Astrocyte (in vitro differentiated cells and primary cell): ENCODE measurements around the gene ZNF14. TPM values are rescaled to one million over a fixed set of nuclear protein-coding genes. Genes with fewer than 3 reads are reported as not detected.

Source experiments
- DNase-seq: peaks from one replicate; pipeline ENCODE4 v3.0.0-alpha.2; 2010; ENCODE audit warnings: low read depth
- FAIRE-seq: peaks from 2 replicates; lab custom pipeline; 2011; peaks lifted over from hg19 to GRCh38; lab: Jason Lieb, UNC
- H2AFZ ChIP-seq: 2 replicates; pipeline ENCODE4 v1.6.0; 2012; ENCODE audit warnings: low read depth, low read length, inconsistent platforms
- H3K27ac ChIP-seq: 2 replicates; pipeline ENCODE4 v1.5.1; 2011; ENCODE audit warnings: low read depth, low read length, inconsistent platforms
- H3K27me3 ChIP-seq: 2 replicates; pipeline ENCODE4 v1.6.0; 2011; ENCODE audit warnings: low read length, inconsistent platforms; ENCODE audit not compliant: insufficient read depth
- H3K36me3 ChIP-seq: 2 replicates; pipeline ENCODE4 v1.5.1; 2011; ENCODE audit warnings: low read length, inconsistent platforms; ENCODE audit not compliant: insufficient read depth
- H3K4me1 ChIP-seq: 2 replicates; pipeline ENCODE4 v1.5.1; 2011; ENCODE audit warnings: low read length, inconsistent platforms; ENCODE audit not compliant: insufficient read depth
- H3K4me2 ChIP-seq: 2 replicates; pipeline ENCODE4 v1.6.0; 2012; ENCODE audit warnings: low read length, inconsistent platforms
- H3K4me3 ChIP-seq: 2 replicates; pipeline ENCODE4 v1.5.1; 2011; ENCODE audit warnings: low read depth, mild to moderate bottlenecking, low read length, inconsistent platforms; ENCODE audit not compliant: insufficient read depth
- H3K79me2 ChIP-seq: 2 replicates; pipeline ENCODE4 v1.6.0; 2012; ENCODE audit warnings: mild to moderate bottlenecking, low read length, inconsistent platforms; ENCODE audit not compliant: insufficient read depth
- H3K9ac ChIP-seq: 2 replicates; pipeline ENCODE4 v1.6.0; 2012; ENCODE audit warnings: mild to moderate bottlenecking, low read length, inconsistent platforms
- H3K9me3 ChIP-seq: 2 replicates; pipeline ENCODE4 v1.5.1; 2012; ENCODE audit warnings: low read depth, mild to moderate bottlenecking, low read length, inconsistent platforms; ENCODE audit not compliant: insufficient read depth
- H4K20me1 ChIP-seq: 2 replicates; pipeline ENCODE4 v1.6.0; 2012; ENCODE audit warnings: low read length, inconsistent platforms; ENCODE audit not compliant: insufficient read depth
- H3K27ac Mint-ChIP-seq: one replicate; pipeline ENCODE4 v1.8.0; 2021; ENCODE audit warnings: mild to moderate bottlenecking, mixed read lengths; ENCODE audit not compliant: unreplicated experiment
- H3K27me3 Mint-ChIP-seq: one replicate; pipeline ENCODE4 v1.8.0; 2021; ENCODE audit warnings: low read depth, mixed read lengths; ENCODE audit not compliant: unreplicated experiment
- H3K36me3 Mint-ChIP-seq: one replicate; pipeline ENCODE4 v1.8.0; 2021; ENCODE audit warnings: low read depth, mixed read lengths; ENCODE audit not compliant: unreplicated experiment
- H3K4me1 Mint-ChIP-seq: one replicate; pipeline ENCODE4 v1.8.0; 2021; ENCODE audit warnings: low read depth, mixed read lengths; ENCODE audit not compliant: unreplicated experiment
- H3K4me3 Mint-ChIP-seq: one replicate; pipeline ENCODE4 v1.8.0; 2021; ENCODE audit warnings: mild to moderate bottlenecking, moderate library complexity, mixed read lengths; ENCODE audit not compliant: unreplicated experiment
- H3K9me3 Mint-ChIP-seq: one replicate; pipeline ENCODE4 v1.8.0; 2021; ENCODE audit warnings: mild to moderate bottlenecking, mixed read lengths; ENCODE audit not compliant: unreplicated experiment
- EZH2 ChIP-seq: IDR thresholded peaks from 2 replicates; pipeline ENCODE4 v1.6.1; 2012; ENCODE audit warnings: mild to moderate bottlenecking, low read length, inconsistent platforms; ENCODE audit not compliant: insufficient read depth
- total RNA-seq: library from RNA; stranded (reverse); gene quantifications from 2 replicates; pipeline ENCODE4 v1.2.1, GENCODE V29; 2021
- TF ChIP-seq, protein P1 (sequence below): IDR thresholded peaks from 2 replicates; pipeline ENCODE4 v1.5.1; 2011; ENCODE audit warnings: low read depth, mild to moderate bottlenecking, inconsistent platforms, low read length, moderate library complexity; ENCODE audit not compliant: insufficient read depth

Gene ZNF14
- total RNA-seq, 1 donor from 2014 or later = 4.4 TPM

DNA sequence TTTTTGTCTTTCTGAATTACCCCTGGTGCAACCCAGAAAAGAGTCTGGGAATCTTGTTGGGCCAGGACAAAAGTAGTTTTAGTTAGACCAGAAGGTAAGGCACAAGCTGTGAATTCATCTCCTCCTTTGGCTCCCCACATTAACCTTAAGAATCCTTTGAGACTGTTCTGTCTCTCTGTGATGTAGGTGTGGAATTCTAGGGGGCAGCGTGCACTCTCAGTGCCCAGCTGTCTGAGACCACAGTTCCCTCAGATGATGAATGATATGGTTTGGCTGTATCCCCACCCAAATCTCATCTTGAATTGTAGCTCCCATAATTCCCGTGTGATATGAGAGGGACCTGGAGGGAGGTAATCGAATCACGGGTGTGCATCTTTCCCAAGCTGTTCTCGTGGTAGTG, 44.8 kb upstream of the ZNF14 start:
- H3K4me3 Mint-ChIP-seq = peak overlapping the region; percentile 94
- peaks cover 7% of the 10 kb centered on the region for H3K79me2 ChIP-seq
- no peaks in the 10 kb centered on the region for H3K27me3 ChIP-seq
- peaks cover 5% of the 10 kb centered on the region for H3K4me1 Mint-ChIP-seq
- no peak overlapping the region for H3K27ac ChIP-seq
- peaks cover 6% of the 10 kb centered on the region for H3K36me3 ChIP-seq
- H3K36me3 Mint-ChIP-seq = peaks cover 26% of the 10 kb centered on the region
- TF ChIP-seq, protein P1, sequence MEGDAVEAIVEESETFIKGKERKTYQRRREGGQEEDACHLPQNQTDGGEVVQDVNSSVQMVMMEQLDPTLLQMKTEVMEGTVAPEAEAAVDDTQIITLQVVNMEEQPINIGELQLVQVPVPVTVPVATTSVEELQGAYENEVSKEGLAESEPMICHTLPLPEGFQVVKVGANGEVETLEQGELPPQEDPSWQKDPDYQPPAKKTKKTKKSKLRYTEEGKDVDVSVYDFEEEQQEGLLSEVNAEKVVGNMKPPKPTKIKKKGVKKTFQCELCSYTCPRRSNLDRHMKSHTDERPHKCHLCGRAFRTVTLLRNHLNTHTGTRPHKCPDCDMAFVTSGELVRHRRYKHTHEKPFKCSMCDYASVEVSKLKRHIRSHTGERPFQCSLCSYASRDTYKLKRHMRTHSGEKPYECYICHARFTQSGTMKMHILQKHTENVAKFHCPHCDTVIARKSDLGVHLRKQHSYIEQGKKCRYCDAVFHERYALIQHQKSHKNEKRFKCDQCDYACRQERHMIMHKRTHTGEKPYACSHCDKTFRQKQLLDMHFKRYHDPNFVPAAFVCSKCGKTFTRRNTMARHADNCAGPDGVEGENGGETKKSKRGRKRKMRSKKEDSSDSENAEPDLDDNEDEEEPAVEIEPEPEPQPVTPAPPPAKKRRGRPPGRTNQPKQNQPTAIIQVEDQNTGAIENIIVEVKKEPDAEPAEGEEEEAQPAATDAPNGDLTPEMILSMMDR = no peak
- TF ChIP-seq EZH2 = no peak
- H3K9me3 ChIP-seq = peaks cover 3% of the 10 kb centered on the region
- DNase-seq (no peak), FAIRE-seq (no peak)
- peak overlapping the region; percentile 98 for H3K4me2 ChIP-seq
- H3K4me1 ChIP-seq = peaks cover 13% of the 10 kb centered on the region
- H3K9ac ChIP-seq = no peak overlapping the region
- no peaks in the 10 kb centered on the region for H3K27me3 Mint-ChIP-seq
- H3K27ac Mint-ChIP-seq = no peak overlapping the region
- no peaks in the 10 kb centered on the region for H4K20me1 ChIP-seq
- H3K9me3 Mint-ChIP-seq = peaks cover 7% of the 10 kb centered on the region
- H2AFZ ChIP-seq = no peak overlapping the region
- H3K4me3 ChIP-seq = peak overlapping the region; percentile 96

DNA sequence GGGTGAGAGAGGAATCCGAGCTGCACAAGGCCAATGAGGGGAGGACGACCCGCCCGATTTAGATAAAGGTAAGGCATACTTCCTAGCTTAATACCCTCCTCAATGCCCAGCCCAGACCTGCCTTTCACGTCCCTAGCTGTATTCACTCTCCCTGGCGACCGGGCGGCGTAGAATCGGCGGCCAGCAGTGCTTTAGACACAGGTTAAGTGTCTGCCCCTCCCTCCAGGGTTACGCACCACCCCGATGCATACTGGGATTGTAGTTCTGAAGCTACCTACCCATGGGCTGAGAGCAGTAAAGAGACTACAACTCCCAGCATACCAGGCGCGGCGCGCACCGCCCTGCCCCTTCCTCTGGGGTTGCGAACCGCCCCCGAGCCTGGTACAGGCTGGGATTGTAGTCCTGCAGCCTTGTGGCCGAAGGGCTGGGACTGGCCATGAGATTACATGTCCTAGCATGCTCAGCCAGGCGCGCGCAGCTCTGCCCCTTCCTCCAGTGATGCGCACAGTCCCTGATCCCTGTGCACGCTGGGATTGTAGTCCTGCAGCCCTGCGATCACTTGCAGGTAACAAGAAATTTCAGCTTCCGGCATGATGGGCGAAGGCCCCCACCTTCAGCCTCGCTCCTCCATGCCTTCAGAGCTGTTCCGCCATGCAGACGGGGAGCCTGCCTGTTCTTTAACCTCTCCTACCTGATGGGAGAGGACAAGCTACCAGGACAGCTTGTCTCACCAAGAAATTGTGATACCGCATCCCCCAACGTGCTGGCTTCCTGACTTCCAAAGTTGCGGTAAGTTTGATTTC, 43.5 kb upstream of the ZNF14 start:
- Histone ChIP-seq H2AFZ (peak overlapping the region; percentile 89), H3K36me3 (peaks cover 6% of the 10 kb centered on the region), H3K4me1 (peaks cover 13% of the 10 kb centered on the region), H3K9ac (peak overlapping the region; percentile 91), H3K4me2 (peak overlapping the region; percentile 98), H3K27ac (peak overlapping the region; percentile 74), H4K20me1 (no peaks in the 10 kb centered on the region), H3K9me3 (peaks cover 3% of the 10 kb centered on the region), H3K79me2 (peaks cover 7% of the 10 kb centered on the region), H3K27me3 (no peaks in the 10 kb centered on the region), H3K4me3 (peak overlapping the region; percentile 96)
- peaks cover 5% of the 10 kb centered on the region for H3K4me1 Mint-ChIP-seq
- FAIRE-seq = no peak
- peak overlapping the region; percentile 94 for H3K4me3 Mint-ChIP-seq
- H3K27ac Mint-ChIP-seq = peak overlapping the region; percentile 94
- H3K9me3 Mint-ChIP-seq = peaks cover 10% of the 10 kb centered on the region
- H3K36me3 Mint-ChIP-seq = peaks cover 23% of the 10 kb centered on the region
- no peaks in the 10 kb centered on the region for H3K27me3 Mint-ChIP-seq
- TF ChIP-seq, protein P1 = no peak
- TF ChIP-seq EZH2 = no peak
- peak; percentile 96 for DNase-seq

DNA sequence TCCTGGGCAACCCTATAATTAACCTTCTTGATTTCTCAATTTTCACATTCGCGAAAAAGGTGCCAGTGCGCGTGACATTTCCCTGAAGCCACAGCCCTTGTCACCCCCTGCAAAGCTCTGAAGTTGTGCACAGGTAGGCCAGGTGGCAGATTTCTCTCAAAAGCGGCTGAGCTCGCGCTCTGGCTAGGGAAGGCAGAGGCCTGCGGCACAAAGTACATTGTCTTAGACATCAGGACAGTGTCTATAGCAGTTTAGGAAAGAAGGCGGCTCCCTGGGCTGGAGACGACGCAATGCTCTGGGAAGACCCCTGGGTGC, 42.9 kb upstream of the ZNF14 start:
- no peaks in the 10 kb centered on the region for H3K27me3 ChIP-seq
- peak overlapping the region; percentile 94 for H3K4me3 Mint-ChIP-seq
- peak overlapping the region; percentile 74 for H3K27ac ChIP-seq
- H3K27me3 Mint-ChIP-seq = no peaks in the 10 kb centered on the region
- FAIRE-seq = no peak
- peaks cover 5% of the 10 kb centered on the region for H3K4me1 Mint-ChIP-seq
- H3K36me3 ChIP-seq = peaks cover 6% of the 10 kb centered on the region
- H3K36me3 Mint-ChIP-seq = peaks cover 23% of the 10 kb centered on the region
- no peak for TF ChIP-seq EZH2
- TF ChIP-seq, protein P1 = no peak
- peak overlapping the region; percentile 87 for H2AFZ ChIP-seq
- DNase-seq = no peak
- peak overlapping the region; percentile 98 for H3K4me2 ChIP-seq
- peak overlapping the region; percentile 94 for H3K27ac Mint-ChIP-seq
- H3K4me1 ChIP-seq = peaks cover 13% of the 10 kb centered on the region
- H3K9ac ChIP-seq = peak overlapping the region; percentile 91
- H3K9me3 Mint-ChIP-seq = peaks cover 10% of the 10 kb centered on the region
- H3K4me3 ChIP-seq = peak overlapping the region; percentile 96
- H4K20me1 ChIP-seq = no peaks in the 10 kb centered on the region
- H3K9me3 ChIP-seq = peaks cover 3% of the 10 kb centered on the region
- peaks cover 7% of the 10 kb centered on the region for H3K79me2 ChIP-seq
